Stimulated activated CD8-positive, alpha-beta memory T cell treated with anti-CD3 and anti-CD28 coated beads, Interleukin-2, amount 100 ng/mL, for 1 hour (primary cell): ENCODE measurements around the gene CEP290.

ENCODE experiments used
- DNase-seq, 2 donors: peaks; one replicate each; pipeline ENCODE4 v3.0.0-alpha.2; 2020; ENCODE audit warnings: low read depth in 2 of 2

CEP290 gene

GRCh38 chr12:88141774-88142609 is at the start of gene CEP290, which contains the start of gene TMTC3:
Gene CEP290 (minus strand): TSS chr12:88142088. CDS start chr12:88141307, 781 bp downstream.
Gene TMTC3 (plus strand): TSS chr12:88142307. CDS start chr12:88148316, 6,009 bp downstream.
- peak; percentile 77 to 84 for DNase-seq

GRCh38 chr12:88188180-88188579 is 46.3 kb upstream of the CEP290 start:
- no peak for DNase-seq

- DNase-seq, result no peak
Observed at GRCh38 chr12:88187571-88187970, 45.7 kb upstream of the CEP290 start.

- no peak for DNase-seq
Observed at GRCh38 chr12:88185988-88186387, 44.1 kb upstream of the CEP290 start.

- no peak for DNase-seq
Observed at GRCh38 chr12:88185279-88185678, 43.4 kb upstream of the CEP290 start.

GRCh38 chr12:88184196-88184595 is 42.3 kb upstream of the CEP290 start:
- no peak for DNase-seq

- DNase-seq, result no peak
Observed at GRCh38 chr12:88182416-88182815, 40.5 kb upstream of the CEP290 start.

- DNase-seq, result no peak
Observed at GRCh38 chr12:88181881-88182280, 40.0 kb upstream of the CEP290 start.

GRCh38 chr12:88179436-88180014 is 37.6 kb upstream of the CEP290 start:
- no peak for DNase-seq

- no peak for DNase-seq
Observed at GRCh38 chr12:88175544-88175943, 33.7 kb upstream of the CEP290 start.

- DNase-seq, result no peak
Observed at GRCh38 chr12:88172844-88173407, 31.0 kb upstream of the CEP290 start.

GRCh38 chr12:88167384-88167783 is 25.5 kb upstream of the CEP290 start:
- DNase-seq, result no peak

- no peak for DNase-seq
Observed at GRCh38 chr12:88166179-88166578, 24.3 kb upstream of the CEP290 start.

GRCh38 chr12:88163371-88163770 is 21.5 kb upstream of the CEP290 start:
- DNase-seq, result no peak

GRCh38 chr12:88156075-88156654 is 14.3 kb upstream of the CEP290 start:
- no peak for DNase-seq

- DNase-seq, result no peak
Observed at GRCh38 chr12:88153959-88154358, 12.1 kb upstream of the CEP290 start.

- DNase-seq, result no peak
Observed at GRCh38 chr12:88150063-88150462, 8.2 kb upstream of the CEP290 start.

GRCh38 chr12:88145567-88146505 is 3.9 kb upstream of the CEP290 start:
- no peak for DNase-seq

- no peak for DNase-seq
Observed at GRCh38 chr12:88144546-88145468, 2.9 kb upstream of the CEP290 start.

GRCh38 chr12:88144037-88144436 is 2.1 kb upstream of the CEP290 start:
- DNase-seq, result no peak
